ENCODE results near the gene GDAP2. TPM values are rescaled to one million over a fixed set of nuclear protein-coding genes. Genes with fewer than 3 reads are reported as not detected.
A peak's percentile ranks its signal among the peaks of the same experiment; 100 is the strongest.
"Not testable (repeated sequence)": the region's sequence is repeated elsewhere in the genome, so short reads cannot be mapped to it uniquely, and the experiment has no call there.

Gene GDAP2
- total RNA-seq, 1 donor from 2014 or later, result 18.8 TPM

- intact Hi-C loops (cut with micrococcal nuclease), result no loop called here
Observed at GRCh38 chr1:117933769-117934168, 4.3 kb upstream of the GDAP2 start.

DNA sequence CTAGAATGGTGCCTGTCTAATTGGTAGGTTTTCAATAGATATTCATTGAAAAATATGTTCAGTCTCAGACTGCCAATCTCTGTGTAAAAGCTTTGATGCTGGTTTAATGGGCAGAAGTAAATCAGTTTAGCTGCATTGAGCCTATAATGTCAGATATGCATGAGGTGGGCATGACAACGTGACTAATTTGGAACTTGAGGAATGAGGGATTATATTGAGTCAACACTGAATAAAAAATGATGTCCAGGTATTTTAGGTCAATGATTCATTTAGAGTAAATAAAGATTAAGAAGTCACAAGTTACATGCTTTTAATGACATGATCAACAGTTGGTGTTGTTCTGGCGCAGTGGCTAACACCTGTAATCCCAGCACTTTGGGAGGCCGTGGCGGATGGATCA lies 3.2 kb upstream of the GDAP2 start:
- TF ChIP-seq CTCF (IDR thresholded peaks at IDR 0.05; ENCODE audit: borderline replicate concordance), result no peak
- H3K9me3 ChIP-seq (replicated peaks), result no peaks in the 10 kb centered on the region
- H3K27ac ChIP-seq (replicated peaks), result no peak overlapping the region
- no peak overlapping the region for H3K4me3 ChIP-seq
- no peak for DNase-seq
- H3K36me3 ChIP-seq, result peaks cover 34% of the 10 kb centered on the region
- no peaks in the 10 kb centered on the region for H3K27me3 ChIP-seq (ENCODE audit: low read depth)
- peaks cover 47% of the 10 kb centered on the region for H3K4me1 ChIP-seq
- intact Hi-C loops (cut with micrococcal nuclease), result no loop called here

More at GRCh38 chr1:117933769-117934168, 4.3 kb upstream of the GDAP2 start:
- no peak for TF ChIP-seq CTCF (IDR thresholded peaks at IDR 0.05; ENCODE audit: borderline replicate concordance)
- Histone ChIP-seq H3K36me3 (peaks cover 46% of the 10 kb centered on the region), H3K9me3 (replicated peaks) (no peaks in the 10 kb centered on the region), H3K4me1 (peaks cover 35% of the 10 kb centered on the region), H3K4me3 (no peak overlapping the region), H3K27ac (replicated peaks) (no peak overlapping the region), H3K27me3 (ENCODE audit: low read depth) (no peaks in the 10 kb centered on the region)
- no peak for DNase-seq

GRCh38 chr1:117930484-117930883 lies 1.1 kb upstream of the GDAP2 start:
- H3K4me1 ChIP-seq, result peaks cover 55% of the 10 kb centered on the region
- no peak overlapping the region for H3K27ac ChIP-seq (replicated peaks)
- peak overlapping the region; percentile 80 for H3K4me3 ChIP-seq
- intact Hi-C loops (cut with micrococcal nuclease), result no loop called here
- TF ChIP-seq CTCF (IDR thresholded peaks at IDR 0.05; ENCODE audit: borderline replicate concordance), result no peak
- peaks cover 16% of the 10 kb centered on the region for H3K36me3 ChIP-seq
- no peak for DNase-seq
- H3K9me3 ChIP-seq (replicated peaks), result no peaks in the 10 kb centered on the region
- H3K27me3 ChIP-seq (ENCODE audit: low read depth), result no peaks in the 10 kb centered on the region

DNA sequence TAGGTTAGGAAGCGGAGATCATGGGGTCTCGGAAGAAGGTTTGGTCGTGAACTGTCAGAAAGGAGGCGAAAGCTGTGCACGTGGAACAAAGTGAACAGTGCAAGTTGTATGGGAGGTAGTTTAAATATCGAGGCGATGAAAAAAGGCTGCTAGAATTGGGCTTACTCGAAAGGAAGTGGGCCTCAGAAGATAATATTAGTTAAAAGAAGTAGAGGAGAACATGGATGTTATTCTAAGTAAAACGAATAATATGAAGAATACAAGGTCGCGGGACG lies 689 bp upstream of the GDAP2 start:
- intact Hi-C loops (cut with micrococcal nuclease), result no loop called here
- Histone ChIP-seq H3K27ac (replicated peaks) (peak overlapping the region; percentile 89), H3K27me3 (ENCODE audit: low read depth) (no peaks in the 10 kb centered on the region), H3K4me3 (peak overlapping the region; percentile 80), H3K36me3 (peaks cover 13% of the 10 kb centered on the region), H3K4me1 (peaks cover 55% of the 10 kb centered on the region), H3K9me3 (replicated peaks) (no peaks in the 10 kb centered on the region)
- no peak for DNase-seq
- TF ChIP-seq CTCF (IDR thresholded peaks at IDR 0.05; ENCODE audit: borderline replicate concordance), result no peak

- intact Hi-C loops (cut with micrococcal nuclease), result no loop called here
- H3K4me1 ChIP-seq, result peaks cover 55% of the 10 kb centered on the region
- H3K9me3 ChIP-seq (replicated peaks), result no peaks in the 10 kb centered on the region
- peak; percentile 48 for DNase-seq
- peak overlapping the region; percentile 89 for H3K27ac ChIP-seq (replicated peaks)
- H3K27me3 ChIP-seq (ENCODE audit: low read depth), result no peaks in the 10 kb centered on the region
- peak; percentile 19 for TF ChIP-seq CTCF (IDR thresholded peaks at IDR 0.05; ENCODE audit: borderline replicate concordance)
- H3K4me3 ChIP-seq, result peak overlapping the region; percentile 80
- peaks cover 1% of the 10 kb centered on the region for H3K36me3 ChIP-seq
Observed at GRCh38 chr1:117928881-117929342, 509 bp downstream of the GDAP2 start.

DNA sequence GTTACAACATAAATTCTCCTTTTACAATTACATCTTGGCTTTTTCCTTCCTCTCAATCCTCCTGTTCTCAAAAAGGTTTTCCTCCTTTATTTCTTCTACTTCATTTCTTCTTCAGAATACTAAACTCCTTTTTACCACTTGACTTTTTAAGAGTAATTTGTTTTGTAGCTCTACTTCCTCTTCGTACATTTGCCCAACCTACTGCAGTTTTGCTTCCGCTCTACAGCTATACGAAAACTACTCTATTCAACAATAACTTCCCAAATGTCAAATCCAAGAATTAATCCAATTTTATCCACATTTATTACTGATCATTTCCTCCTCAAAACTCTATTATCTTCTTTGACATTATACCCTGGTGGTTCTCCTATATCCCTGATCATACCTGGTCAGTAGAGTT lies 3.4 kb downstream of the GDAP2 start:
- no peak for DNase-seq
- peaks cover 39% of the 10 kb centered on the region for H3K4me1 ChIP-seq
- no peaks in the 10 kb centered on the region for H3K9me3 ChIP-seq (replicated peaks)
- intact Hi-C loops (cut with micrococcal nuclease), result no loop called here
- no peak for TF ChIP-seq CTCF (IDR thresholded peaks at IDR 0.05; ENCODE audit: borderline replicate concordance)
- no peak overlapping the region for H3K27ac ChIP-seq (replicated peaks)
- no peak overlapping the region for H3K4me3 ChIP-seq
- H3K36me3 ChIP-seq, result no peaks in the 10 kb centered on the region
- no peaks in the 10 kb centered on the region for H3K27me3 ChIP-seq (ENCODE audit: low read depth)

- H3K27ac ChIP-seq (replicated peaks); H3K4me1 ChIP-seq; H3K9me3 ChIP-seq (replicated peaks); DNase-seq; intact Hi-C loops (cut with micrococcal nuclease); H3K27me3 ChIP-seq (ENCODE audit: low read depth); H3K4me3 ChIP-seq: not testable (repeated sequence)
- peaks cover 25% of the 10 kb centered on the region for H3K36me3 ChIP-seq
Observed at GRCh38 chr1:117922717-117923116, 6.7 kb downstream of the GDAP2 start.
